ENCODE data around the gene SERINC1. TPM values are rescaled to one million over a fixed set of nuclear protein-coding genes. Genes with fewer than 3 reads are reported as not detected.
"Not testable (repeated sequence)": the region's sequence is repeated elsewhere in the genome, so short reads cannot be mapped to it uniquely, and the experiment has no call there.

The SERINC1 gene
- total RNA-seq, 1 experiment from 2014 or later: 72.2 TPM

DNA sequence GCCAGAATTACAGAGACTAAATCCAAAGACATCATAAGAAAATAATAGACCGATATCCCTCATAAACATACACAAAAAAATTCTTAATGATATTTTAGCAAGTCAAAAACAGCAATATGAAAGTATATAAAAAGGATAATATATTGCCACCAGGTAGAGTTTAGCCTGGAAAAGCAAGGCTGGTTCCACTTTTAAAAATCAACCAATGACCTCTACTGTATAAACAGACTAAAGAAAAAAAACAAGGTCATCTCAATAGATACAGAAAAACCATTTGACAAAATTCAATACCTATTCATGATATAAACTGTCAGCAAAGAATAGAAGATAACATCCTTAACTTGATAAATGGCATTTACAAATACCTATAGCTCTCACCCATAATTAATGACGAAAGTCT is 9.7 kb downstream of the SERINC1 start:
- no peak overlapping the region for H3K4me3 Mint-ChIP-seq (ENCODE audit: unreplicated experiment)
- Histone ChIP-seq H3K27me3 (replicated peaks; ENCODE audit: control insufficient read depth, insufficient read depth, low read length) (no peaks in the 10 kb centered on the region), H3K36me3 (ENCODE audit: control insufficient read depth, insufficient read depth, low read length) (no peaks in the 10 kb centered on the region), H3K4me1 (peaks cover 11% of the 10 kb centered on the region), H3K9me3 (no peaks in the 10 kb centered on the region), H3K4me3 (ENCODE audit: low read depth, low read length) (no peak overlapping the region)
- TF ChIP-seq, protein P1, sequence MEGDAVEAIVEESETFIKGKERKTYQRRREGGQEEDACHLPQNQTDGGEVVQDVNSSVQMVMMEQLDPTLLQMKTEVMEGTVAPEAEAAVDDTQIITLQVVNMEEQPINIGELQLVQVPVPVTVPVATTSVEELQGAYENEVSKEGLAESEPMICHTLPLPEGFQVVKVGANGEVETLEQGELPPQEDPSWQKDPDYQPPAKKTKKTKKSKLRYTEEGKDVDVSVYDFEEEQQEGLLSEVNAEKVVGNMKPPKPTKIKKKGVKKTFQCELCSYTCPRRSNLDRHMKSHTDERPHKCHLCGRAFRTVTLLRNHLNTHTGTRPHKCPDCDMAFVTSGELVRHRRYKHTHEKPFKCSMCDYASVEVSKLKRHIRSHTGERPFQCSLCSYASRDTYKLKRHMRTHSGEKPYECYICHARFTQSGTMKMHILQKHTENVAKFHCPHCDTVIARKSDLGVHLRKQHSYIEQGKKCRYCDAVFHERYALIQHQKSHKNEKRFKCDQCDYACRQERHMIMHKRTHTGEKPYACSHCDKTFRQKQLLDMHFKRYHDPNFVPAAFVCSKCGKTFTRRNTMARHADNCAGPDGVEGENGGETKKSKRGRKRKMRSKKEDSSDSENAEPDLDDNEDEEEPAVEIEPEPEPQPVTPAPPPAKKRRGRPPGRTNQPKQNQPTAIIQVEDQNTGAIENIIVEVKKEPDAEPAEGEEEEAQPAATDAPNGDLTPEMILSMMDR (IDR thresholded peaks at IDR 0.05; ENCODE audit: insufficient read depth in 1 of 2, low read depth in 1 of 2, low read length in 1 of 2, severe bottlenecking in 1 of 2, unreplicated experiment in 1 of 2): no peak
- ChIA-PET CTCF (no interaction called here), POLR2A (no interaction called here)
- peaks cover 8% of the 10 kb centered on the region for H3K9me3 Mint-ChIP-seq (ENCODE audit: unreplicated experiment)
- DNase-seq: no peak
- peaks cover 25% of the 10 kb centered on the region for H3K4me1 Mint-ChIP-seq (ENCODE audit: low read depth, unreplicated experiment)
- intact Hi-C loops (cut with micrococcal nuclease; ENCODE audit: unreplicated experiment): no loop called here
- H3K27ac Mint-ChIP-seq (ENCODE audit: unreplicated experiment): no peak overlapping the region
- no peaks in the 10 kb centered on the region for H3K27me3 Mint-ChIP-seq (ENCODE audit: insufficient read depth, unreplicated experiment)
- peaks cover 13% of the 10 kb centered on the region for H3K36me3 Mint-ChIP-seq (ENCODE audit: insufficient read depth, unreplicated experiment)
- BruUV-seq (replicated peaks): no TSS peak

- H3K27me3 Mint-ChIP-seq (ENCODE audit: insufficient read depth, unreplicated experiment); DNase-seq; H3K9me3 ChIP-seq; H3K9me3 Mint-ChIP-seq (ENCODE audit: unreplicated experiment); H3K4me3 Mint-ChIP-seq (ENCODE audit: unreplicated experiment); CTCF ChIA-PET; intact Hi-C loops (cut with micrococcal nuclease; ENCODE audit: unreplicated experiment); H3K27ac Mint-ChIP-seq (ENCODE audit: unreplicated experiment); H3K27me3 ChIP-seq (replicated peaks; ENCODE audit: control insufficient read depth, insufficient read depth, low read length); H3K36me3 ChIP-seq (ENCODE audit: control insufficient read depth, insufficient read depth, low read length); H3K4me3 ChIP-seq (ENCODE audit: low read depth, low read length); POLR2A ChIA-PET; BruUV-seq (replicated peaks): not testable (repeated sequence)
- peaks cover 11% of the 10 kb centered on the region for H3K4me1 ChIP-seq
- Mint-ChIP-seq H3K4me1 (ENCODE audit: low read depth, unreplicated experiment) (peaks cover 25% of the 10 kb centered on the region), H3K36me3 (ENCODE audit: insufficient read depth, unreplicated experiment) (peaks cover 16% of the 10 kb centered on the region)
Observed at GRCh38 chr6:122459865-122460416, 11.7 kb downstream of the SERINC1 start.

- no peak for DNase-seq
- H3K9me3 ChIP-seq: no peaks in the 10 kb centered on the region
- Mint-ChIP-seq H3K27me3 (ENCODE audit: insufficient read depth, unreplicated experiment) (no peaks in the 10 kb centered on the region), H3K9me3 (ENCODE audit: unreplicated experiment) (peaks cover 8% of the 10 kb centered on the region), H3K4me3 (ENCODE audit: unreplicated experiment) (no peak overlapping the region), H3K4me1 (ENCODE audit: low read depth, unreplicated experiment) (peaks cover 25% of the 10 kb centered on the region), H3K36me3 (ENCODE audit: insufficient read depth, unreplicated experiment) (peaks cover 23% of the 10 kb centered on the region), H3K27ac (ENCODE audit: unreplicated experiment) (no peak overlapping the region)
- no peaks in the 10 kb centered on the region for H3K27me3 ChIP-seq (replicated peaks; ENCODE audit: control insufficient read depth, insufficient read depth, low read length)
- intact Hi-C loops (cut with micrococcal nuclease; ENCODE audit: unreplicated experiment): no loop called here
- peaks cover 11% of the 10 kb centered on the region for H3K4me1 ChIP-seq
- no TSS peak for BruUV-seq (replicated peaks)
- ChIA-PET CTCF (no interaction called here), POLR2A (no interaction called here)
- TF ChIP-seq, protein P1 (IDR thresholded peaks at IDR 0.05; ENCODE audit: insufficient read depth in 1 of 2, low read depth in 1 of 2, low read length in 1 of 2, severe bottlenecking in 1 of 2, unreplicated experiment in 1 of 2): no peak
- H3K36me3 ChIP-seq (ENCODE audit: control insufficient read depth, insufficient read depth, low read length): no peaks in the 10 kb centered on the region
- no peak overlapping the region for H3K4me3 ChIP-seq (ENCODE audit: low read depth, low read length)
Observed at GRCh38 chr6:122459240-122459639, 12.4 kb downstream of the SERINC1 start.

DNA sequence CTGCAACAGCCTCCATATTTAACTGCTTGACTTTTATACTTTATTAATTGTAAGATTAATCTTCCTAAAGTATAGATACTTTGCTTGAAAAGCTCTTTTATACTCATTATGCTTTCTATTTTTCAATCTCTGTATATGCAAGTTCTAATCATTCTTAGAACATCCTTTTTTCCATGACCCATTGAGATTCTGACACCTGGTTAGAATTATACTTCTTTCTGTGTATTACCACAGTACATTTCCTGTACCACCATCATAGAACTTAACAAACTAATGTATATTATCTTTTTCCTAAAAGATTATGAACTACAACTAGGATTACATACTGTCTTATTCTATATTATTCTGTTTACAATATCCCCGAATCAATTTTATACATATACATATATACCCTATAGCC is 13.5 kb downstream of the SERINC1 start:
- Histone ChIP-seq H3K36me3 (ENCODE audit: control insufficient read depth, insufficient read depth, low read length) (no peaks in the 10 kb centered on the region), H3K27me3 (replicated peaks; ENCODE audit: control insufficient read depth, insufficient read depth, low read length) (no peaks in the 10 kb centered on the region), H3K9me3 (no peaks in the 10 kb centered on the region), H3K4me1 (peaks cover 11% of the 10 kb centered on the region), H3K4me3 (ENCODE audit: low read depth, low read length) (no peak overlapping the region)
- POLR2A ChIA-PET: no interaction called here
- CTCF ChIA-PET: no interaction called here
- intact Hi-C loops (cut with micrococcal nuclease; ENCODE audit: unreplicated experiment): no loop called here
- TF ChIP-seq, protein P1 (IDR thresholded peaks at IDR 0.05; ENCODE audit: insufficient read depth in 1 of 2, low read depth in 1 of 2, low read length in 1 of 2, severe bottlenecking in 1 of 2, unreplicated experiment in 1 of 2): no peak
- Mint-ChIP-seq H3K27me3 (ENCODE audit: insufficient read depth, unreplicated experiment) (no peaks in the 10 kb centered on the region), H3K4me1 (ENCODE audit: low read depth, unreplicated experiment) (peaks cover 25% of the 10 kb centered on the region), H3K36me3 (ENCODE audit: insufficient read depth, unreplicated experiment) (peaks cover 34% of the 10 kb centered on the region), H3K9me3 (ENCODE audit: unreplicated experiment) (peaks cover 8% of the 10 kb centered on the region), H3K4me3 (ENCODE audit: unreplicated experiment) (no peak overlapping the region), H3K27ac (ENCODE audit: unreplicated experiment) (no peak overlapping the region)
- DNase-seq: no peak
- BruUV-seq (replicated peaks): no TSS peak

DNA sequence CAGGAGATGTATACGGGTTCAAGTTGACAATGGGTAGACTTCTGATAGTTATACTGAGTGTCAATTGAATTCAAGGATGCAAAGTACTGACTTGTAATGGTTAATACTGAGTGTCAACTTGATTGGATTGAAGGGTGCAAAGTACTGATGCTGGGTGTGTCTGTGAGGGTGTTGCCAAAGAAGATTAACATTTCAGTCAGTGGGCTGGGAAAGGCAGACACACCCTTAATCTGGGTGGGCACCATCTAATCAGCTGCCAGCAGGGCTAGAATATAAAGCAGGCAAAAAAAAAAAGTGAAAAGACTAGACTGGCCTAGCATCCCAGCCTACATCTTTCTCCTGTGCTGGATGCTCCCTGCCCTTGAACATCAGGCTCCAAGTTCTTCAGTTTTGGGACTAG is 16.5 kb downstream of the SERINC1 start:
- POLR2A ChIA-PET; DNase-seq; H3K27me3 ChIP-seq (replicated peaks; ENCODE audit: control insufficient read depth, insufficient read depth, low read length); H3K4me3 ChIP-seq (ENCODE audit: low read depth, low read length); H3K36me3 ChIP-seq (ENCODE audit: control insufficient read depth, insufficient read depth, low read length); H3K27ac Mint-ChIP-seq (ENCODE audit: unreplicated experiment); H3K9me3 ChIP-seq; H3K9me3 Mint-ChIP-seq (ENCODE audit: unreplicated experiment); H3K27me3 Mint-ChIP-seq (ENCODE audit: insufficient read depth, unreplicated experiment); intact Hi-C loops (cut with micrococcal nuclease; ENCODE audit: unreplicated experiment); H3K4me3 Mint-ChIP-seq (ENCODE audit: unreplicated experiment); BruUV-seq (replicated peaks); CTCF ChIA-PET: not testable (repeated sequence)
- peaks cover 11% of the 10 kb centered on the region for H3K4me1 ChIP-seq
- peaks cover 18% of the 10 kb centered on the region for H3K4me1 Mint-ChIP-seq (ENCODE audit: low read depth, unreplicated experiment)
- peaks cover 52% of the 10 kb centered on the region for H3K36me3 Mint-ChIP-seq (ENCODE audit: insufficient read depth, unreplicated experiment)

Data from Caco-2 (cell line).